ENCODE data around the gene PFDN4. TPM values are rescaled to one million over a fixed set of nuclear protein-coding genes. Genes with fewer than 3 reads are reported as not detected.

Gene PFDN4
- polyA plus RNA-seq, 1 donor from 2014 or later: 512 TPM

GRCh38 chr20:54205450-54205849, 2.4 kb upstream of the PFDN4 start:
- H2AFZ ChIP-seq (ENCODE audit: low read depth, low read length): no peak overlapping the region
- no peak overlapping the region for H3K27ac ChIP-seq (ENCODE audit: low read length)
- no peak overlapping the region for H3K4me2 ChIP-seq (ENCODE audit: low read length)
- no peak overlapping the region for H3K9ac ChIP-seq (ENCODE audit: low read length)
- peaks cover 24% of the 10 kb centered on the region for H3K79me2 ChIP-seq (replicated peaks; ENCODE audit: insufficient read depth, low read length)
- H4K20me1 ChIP-seq (ENCODE audit: insufficient read depth): no peaks in the 10 kb centered on the region
- no peaks in the 10 kb centered on the region for H3K9me2 ChIP-seq (ENCODE audit: insufficient read depth, low read length)
- no peak for TF ChIP-seq TAF1 (IDR thresholded peaks at IDR 0.05; ENCODE audit: low read depth)
- no peak for TF ChIP-seq MXI1 (conservative IDR thresholded peaks at IDR 0.05; ENCODE audit: poor library complexity, severe bottlenecking)
- no peak for TF ChIP-seq POLR2AphosphoS5 (IDR thresholded peaks at IDR 0.05)
- no peak for TF ChIP-seq RAD21 (conservative IDR thresholded peaks at IDR 0.05)
- no peak for TF ChIP-seq CTCF (IDR thresholded peaks at IDR 0.05; ENCODE audit: poor library complexity, severe bottlenecking)
- TF ChIP-seq EZH2 (IDR thresholded peaks at IDR 0.05; ENCODE audit: borderline replicate concordance, insufficient read depth, low read length, poor library complexity, severe bottlenecking): no peak
- TF ChIP-seq REST (IDR thresholded peaks at IDR 0.05; ENCODE audit: borderline replicate concordance): no peak
- TF ChIP-seq SMC3 (conservative IDR thresholded peaks at IDR 0.05; ENCODE audit: poor library complexity): no peak
- TF ChIP-seq EP300 (conservative IDR thresholded peaks at IDR 0.05; ENCODE audit: poor library complexity, severe bottlenecking): no peak
- H3F3A ChIP-seq (ENCODE audit: insufficient read depth, low read length, poor library complexity, severe bottlenecking): no peaks in the 10 kb centered on the region
- no peak overlapping the region for H3K4me3 ChIP-seq (ENCODE audit: low read length)
- H3K36me3 ChIP-seq (ENCODE audit: insufficient read depth, low read length): no peaks in the 10 kb centered on the region
- H3K9me3 ChIP-seq (ENCODE audit: low read length): no peaks in the 10 kb centered on the region
- H3K27me3 ChIP-seq (ENCODE audit: insufficient read depth, low read depth, low read length): no peaks in the 10 kb centered on the region

GRCh38 chr20:54207053-54207742, 689 bp upstream of the PFDN4 start:
- Histone ChIP-seq H3F3A (ENCODE audit: insufficient read depth, low read length, poor library complexity, severe bottlenecking) (no peaks in the 10 kb centered on the region), H3K4me3 (ENCODE audit: low read length) (peak overlapping the region; percentile 94), H3K9ac (ENCODE audit: low read length) (peak overlapping the region; percentile 94), H3K79me2 (replicated peaks; ENCODE audit: insufficient read depth, low read length) (peaks cover 30% of the 10 kb centered on the region), H2AFZ (ENCODE audit: low read depth, low read length) (peak overlapping the region; percentile 89), H3K4me2 (ENCODE audit: low read length) (no peak overlapping the region), H3K27ac (ENCODE audit: low read length) (peak overlapping the region; percentile 91), H3K36me3 (ENCODE audit: insufficient read depth, low read length) (no peaks in the 10 kb centered on the region), H4K20me1 (ENCODE audit: insufficient read depth) (no peaks in the 10 kb centered on the region), H3K27me3 (ENCODE audit: insufficient read depth, low read depth, low read length) (no peaks in the 10 kb centered on the region), H3K9me2 (ENCODE audit: insufficient read depth, low read length) (no peaks in the 10 kb centered on the region), H3K9me3 (ENCODE audit: low read length) (no peaks in the 10 kb centered on the region)
- TF ChIP-seq EP300 (conservative IDR thresholded peaks at IDR 0.05; ENCODE audit: poor library complexity, severe bottlenecking): no peak
- no peak for TF ChIP-seq EZH2 (IDR thresholded peaks at IDR 0.05; ENCODE audit: borderline replicate concordance, insufficient read depth, low read length, poor library complexity, severe bottlenecking)
- TF ChIP-seq TAF1 (IDR thresholded peaks at IDR 0.05; ENCODE audit: low read depth): no peak
- no peak for TF ChIP-seq REST (IDR thresholded peaks at IDR 0.05; ENCODE audit: borderline replicate concordance)
- TF ChIP-seq POLR2AphosphoS5 (IDR thresholded peaks at IDR 0.05): no peak
- TF ChIP-seq SMC3 (conservative IDR thresholded peaks at IDR 0.05; ENCODE audit: poor library complexity): no peak
- TF ChIP-seq RAD21 (conservative IDR thresholded peaks at IDR 0.05): no peak
- TF ChIP-seq MXI1 (conservative IDR thresholded peaks at IDR 0.05; ENCODE audit: poor library complexity, severe bottlenecking): no peak
- no peak for TF ChIP-seq CTCF (IDR thresholded peaks at IDR 0.05; ENCODE audit: poor library complexity, severe bottlenecking)

All from neural cell (in vitro differentiated cells).